Choroid plexus epithelial cell (primary cell): Measurements from ENCODE around the gene NDUFS5.
"Not testable (repeated sequence)": the region's sequence is repeated elsewhere in the genome, so short reads cannot be mapped to it uniquely, and the experiment has no call there.

Experiments used
- DNase-seq: peaks from one replicate; pipeline ENCODE4 v3.0.0-alpha.2; 2010; ENCODE audit warnings: low read depth
- H3K4me3 ChIP-seq: 2 replicates; pipeline ENCODE4 v1.5.1; 2011; ENCODE audit warnings: low read depth, mild to moderate bottlenecking, control low read depth, low read length, moderate library complexity
- TF ChIP-seq, protein P1 (sequence below): conservative IDR thresholded peaks from 2 replicates; pipeline ENCODE4 v1.5.1; 2011; ENCODE audit warnings: low read depth, mild to moderate bottlenecking, control low read depth, inconsistent platforms, low read length, moderate library complexity

The NDUFS5 gene

DNA sequence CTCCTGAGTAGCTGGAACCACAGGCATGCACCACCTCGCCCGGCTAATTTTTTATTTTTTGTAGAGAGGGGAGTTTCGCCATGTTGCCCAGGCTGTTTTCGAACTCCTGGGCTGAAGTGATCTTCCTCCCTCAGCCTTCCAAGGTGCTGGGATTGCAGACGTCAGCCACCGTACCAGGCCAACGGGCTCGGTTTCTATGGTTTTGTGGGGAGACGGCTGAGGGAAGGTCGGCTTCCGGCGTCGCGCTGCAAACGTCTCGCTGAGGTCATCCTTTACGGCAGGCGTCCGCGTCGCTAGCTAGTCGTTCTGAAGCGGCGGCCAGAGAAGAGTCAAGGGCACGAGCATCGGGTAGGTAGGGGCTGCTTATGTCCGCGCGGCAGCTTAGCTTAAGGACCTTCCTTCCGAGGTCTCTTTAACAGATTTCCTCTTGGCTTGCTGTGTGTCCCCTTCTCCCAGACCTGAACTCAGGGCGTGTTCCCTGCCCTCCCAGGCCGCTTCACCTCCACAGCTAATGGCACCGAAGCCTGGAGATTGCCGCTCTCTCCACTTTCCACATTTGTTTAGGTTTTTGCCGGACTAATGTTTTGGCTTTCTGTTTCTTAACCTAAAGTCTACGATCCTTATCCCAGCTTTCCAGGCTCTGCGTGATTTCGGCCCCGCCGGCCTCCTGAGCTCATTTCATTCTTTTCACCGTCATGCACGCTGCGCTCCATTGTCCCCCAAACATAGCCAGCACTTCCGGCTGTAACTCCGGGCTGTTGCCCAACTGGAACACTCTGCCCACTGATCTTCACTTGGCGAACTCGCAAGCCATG is at the start of gene NDUFS5:
Gene NDUFS5 (plus strand): TSS at position 300 of the 815 bp plus-strand sequence. CDS start 2,375 bp downstream, outside the sequence.
- DNase-seq = peak; percentile 96
- TF ChIP-seq, protein P1, sequence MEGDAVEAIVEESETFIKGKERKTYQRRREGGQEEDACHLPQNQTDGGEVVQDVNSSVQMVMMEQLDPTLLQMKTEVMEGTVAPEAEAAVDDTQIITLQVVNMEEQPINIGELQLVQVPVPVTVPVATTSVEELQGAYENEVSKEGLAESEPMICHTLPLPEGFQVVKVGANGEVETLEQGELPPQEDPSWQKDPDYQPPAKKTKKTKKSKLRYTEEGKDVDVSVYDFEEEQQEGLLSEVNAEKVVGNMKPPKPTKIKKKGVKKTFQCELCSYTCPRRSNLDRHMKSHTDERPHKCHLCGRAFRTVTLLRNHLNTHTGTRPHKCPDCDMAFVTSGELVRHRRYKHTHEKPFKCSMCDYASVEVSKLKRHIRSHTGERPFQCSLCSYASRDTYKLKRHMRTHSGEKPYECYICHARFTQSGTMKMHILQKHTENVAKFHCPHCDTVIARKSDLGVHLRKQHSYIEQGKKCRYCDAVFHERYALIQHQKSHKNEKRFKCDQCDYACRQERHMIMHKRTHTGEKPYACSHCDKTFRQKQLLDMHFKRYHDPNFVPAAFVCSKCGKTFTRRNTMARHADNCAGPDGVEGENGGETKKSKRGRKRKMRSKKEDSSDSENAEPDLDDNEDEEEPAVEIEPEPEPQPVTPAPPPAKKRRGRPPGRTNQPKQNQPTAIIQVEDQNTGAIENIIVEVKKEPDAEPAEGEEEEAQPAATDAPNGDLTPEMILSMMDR = no peak
- H3K4me3 ChIP-seq = peak within 1 kb of the TSS; percentile 84

DNA sequence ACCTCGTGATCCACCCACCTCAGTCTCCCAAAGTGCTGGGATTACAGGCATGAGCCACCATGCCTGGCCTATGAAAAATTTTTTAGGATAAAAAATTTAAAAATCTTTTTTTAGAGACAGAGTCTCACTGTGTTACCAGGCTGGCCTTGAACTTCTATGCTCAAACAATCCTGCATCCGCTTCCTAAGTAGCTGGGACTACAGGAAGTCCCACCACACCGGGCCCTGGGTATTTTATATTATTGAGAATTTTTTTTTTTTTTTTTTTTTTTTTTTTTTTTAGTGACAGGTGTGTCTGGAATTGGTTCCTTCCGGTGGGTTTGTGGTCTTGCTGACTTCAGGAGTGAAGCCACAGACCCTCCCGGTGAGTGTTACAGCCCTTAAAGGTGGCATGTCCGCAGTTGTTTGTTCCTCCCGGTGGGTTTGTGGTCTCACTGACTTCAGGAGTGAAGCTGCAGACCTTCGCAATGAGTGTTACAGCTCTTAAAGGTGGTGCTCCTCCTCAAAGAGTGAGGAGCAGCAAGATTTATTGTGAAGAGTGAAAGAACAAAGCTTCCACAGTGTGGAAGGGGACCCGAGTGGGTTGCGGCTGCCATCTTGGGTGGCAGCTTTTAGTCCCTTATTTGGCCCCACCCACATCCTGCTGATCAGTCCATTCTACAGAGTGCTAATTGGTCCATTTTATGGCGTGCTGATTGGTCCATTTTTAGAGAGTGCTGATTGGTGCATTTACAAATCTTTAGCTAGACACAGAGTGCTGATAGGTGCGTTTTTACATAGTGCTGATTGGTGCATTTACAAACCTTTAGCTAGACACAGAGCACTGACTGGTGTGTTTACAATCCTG is 48.5 kb upstream of the NDUFS5 start:
- DNase-seq, H3K4me3 ChIP-seq: not testable (repeated sequence)

DNA sequence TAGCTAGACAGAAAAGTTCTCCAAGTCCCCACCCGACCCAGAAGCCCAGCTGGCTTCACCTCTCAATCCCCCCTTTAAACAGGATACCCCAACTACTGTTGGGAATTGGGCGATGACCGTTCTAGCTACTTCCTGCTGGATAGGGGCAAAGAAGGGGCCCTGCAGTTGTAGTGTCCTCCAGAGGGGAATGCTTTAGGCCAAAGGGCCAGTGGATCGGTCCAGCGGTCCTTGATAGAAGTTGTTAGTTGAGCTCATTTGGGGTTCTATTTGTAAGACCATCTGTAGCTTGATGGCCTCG is 48.0 kb upstream of the NDUFS5 start:
- not testable (repeated sequence) for DNase-seq, H3K4me3 ChIP-seq

DNA sequence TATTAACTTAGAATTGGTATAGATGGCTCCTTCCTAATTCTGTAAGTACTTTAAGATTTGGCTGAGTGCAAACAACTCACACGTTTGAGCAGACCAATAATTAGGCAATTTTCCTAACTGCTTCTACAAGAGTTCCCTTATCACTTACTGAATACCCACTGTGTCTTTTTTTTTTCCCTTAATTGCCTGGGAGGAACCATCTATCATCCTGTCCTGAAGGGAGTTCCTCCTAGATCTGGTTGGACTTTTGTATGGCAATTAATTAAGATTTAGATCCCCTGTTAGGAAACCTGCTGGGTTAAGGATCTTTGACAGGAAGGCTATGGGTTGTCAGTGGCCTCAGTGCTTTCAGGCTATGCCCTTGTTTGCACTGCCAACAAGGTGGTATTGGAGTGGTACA is 46.8 kb upstream of the NDUFS5 start:
- H3K4me3 ChIP-seq, DNase-seq: not testable (repeated sequence)

DNA sequence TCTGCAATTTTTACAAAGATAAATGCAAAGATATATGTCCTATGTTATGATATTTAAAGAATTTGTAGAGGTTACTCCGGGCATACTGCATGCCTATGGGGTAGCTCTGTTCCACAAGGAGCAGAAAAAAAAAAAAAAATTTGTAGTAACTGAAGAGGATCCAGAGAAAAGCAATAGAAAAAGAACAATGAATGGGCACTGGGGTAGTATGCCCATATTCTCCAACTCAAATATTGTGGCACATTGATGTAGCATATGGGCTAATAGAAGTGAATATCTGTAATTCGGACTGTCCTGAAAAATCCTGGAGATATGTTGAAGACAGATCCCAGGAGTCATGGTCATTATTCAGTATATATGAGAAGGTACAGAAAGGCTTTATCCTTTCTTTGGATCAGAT is 36.2 kb upstream of the NDUFS5 start:
- H3K4me3 ChIP-seq = no peak overlapping the region
- DNase-seq = no peak
- TF ChIP-seq, protein P1 = no peak

DNA sequence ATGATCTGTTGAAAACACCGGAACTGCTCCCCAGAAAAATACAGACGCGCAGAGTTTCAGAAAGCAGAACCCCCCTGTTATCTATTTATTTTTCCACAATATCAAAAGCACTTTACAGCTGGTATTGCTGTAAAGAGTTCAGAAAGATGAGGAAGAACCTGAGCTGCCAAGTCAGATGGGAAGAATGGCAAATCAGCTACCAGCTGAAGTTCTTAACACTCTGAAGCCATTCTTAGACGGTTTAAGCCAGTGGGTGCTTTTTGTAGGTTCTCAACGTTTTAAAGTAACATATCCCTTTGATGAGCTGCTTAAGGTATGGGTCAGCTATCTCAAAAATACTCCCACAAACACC is 35.8 kb upstream of the NDUFS5 start:
- TF ChIP-seq, protein P1 = no peak
- peak overlapping the region; percentile 71 for H3K4me3 ChIP-seq
- DNase-seq = peak; percentile 58

DNA sequence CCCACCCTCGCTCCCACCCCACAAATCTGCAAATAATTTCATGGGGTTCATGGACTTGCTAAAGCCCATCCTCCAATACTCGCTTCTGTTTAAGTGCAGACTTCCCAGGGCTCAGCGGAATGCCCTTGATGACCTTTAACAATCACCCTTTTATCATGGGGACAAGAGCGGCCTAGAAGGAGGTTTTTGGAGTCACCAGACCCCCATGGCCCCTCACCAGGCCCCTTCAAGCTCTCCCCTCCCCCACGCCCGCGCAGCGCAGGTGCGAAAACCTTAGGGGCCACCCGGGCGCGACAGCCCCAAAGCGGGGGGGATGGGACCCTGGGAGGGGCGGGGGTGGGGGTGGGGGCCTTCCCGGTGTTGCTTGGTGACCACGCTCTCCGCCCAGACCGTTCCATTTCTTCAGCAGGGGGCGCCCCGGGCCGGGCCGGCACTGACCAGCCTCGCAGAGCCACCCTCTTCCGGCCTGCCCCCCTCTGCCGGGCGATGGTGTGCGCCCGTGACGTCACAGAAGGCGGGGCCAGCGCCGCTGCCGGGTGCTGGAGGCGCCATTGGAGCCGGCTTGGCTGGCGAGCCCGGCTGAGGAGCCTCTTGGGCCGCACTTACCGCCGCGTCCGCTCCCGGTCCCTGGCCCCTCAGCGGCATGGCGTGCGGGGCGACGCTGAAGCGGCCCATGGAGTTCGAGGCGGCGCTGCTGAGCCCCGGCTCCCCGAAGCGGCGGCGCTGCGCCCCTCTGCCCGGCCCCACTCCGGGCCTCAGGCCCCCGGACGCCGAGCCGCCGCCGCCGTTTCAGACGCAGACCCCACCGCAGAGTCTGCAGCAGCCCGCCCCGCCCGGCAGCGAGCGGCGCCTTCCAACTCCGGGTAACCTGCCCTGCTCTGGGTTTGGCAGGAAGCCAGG is 35.2 kb upstream of the NDUFS5 start, which contains the start of gene AKIRIN1:
Gene AKIRIN1 (plus strand): TSS at position 539 of the 900 bp plus-strand sequence. CDS start 105 bp downstream, at position 644.
- peak within 1 kb of the TSS; percentile 88 for H3K4me3 ChIP-seq
- DNase-seq = peak; percentile 98
- TF ChIP-seq, protein P1 = no peak
